Fibroblast of lung (primary cell): ENCODE measurements around the gene DUS2. TPM values are rescaled to one million over a fixed set of nuclear protein-coding genes. Genes with fewer than 3 reads are reported as not detected.
A peak's percentile ranks its signal among the peaks of the same experiment; 100 is the strongest.

Experiments
- DNase-seq, 2 donors: peaks; one replicate each; pipeline versions ENCODE4 v3.0.0 to v3.0.0-alpha.2; 2010; ENCODE audit warnings: low read depth in 2 of 2
- H2AFZ ChIP-seq: 2 replicates; pipeline ENCODE4 v1.5.1; 2012; ENCODE audit warnings: low read length, control low read depth, inconsistent platforms
- H3K27ac ChIP-seq: 2 replicates; pipeline ENCODE4 v1.5.1; 2011; ENCODE audit warnings: low read length, control low read depth; ENCODE audit not compliant: insufficient read depth
- H3K27me3 ChIP-seq: 2 replicates; pipeline ENCODE4 v1.5.1; 2011; ENCODE audit warnings: mild to moderate bottlenecking, low read length; ENCODE audit not compliant: control insufficient read depth, insufficient read depth
- H3K36me3 ChIP-seq: 2 replicates; pipeline ENCODE4 v1.5.1; 2011; ENCODE audit warnings: low read length; ENCODE audit not compliant: control insufficient read depth, insufficient read depth
- H3K4me1 ChIP-seq: 2 replicates; pipeline ENCODE4 v1.5.1; 2011; ENCODE audit warnings: low read length; ENCODE audit not compliant: control insufficient read depth, insufficient read depth; ENCODE audit errors: extremely low read depth
- H3K4me2 ChIP-seq: 2 replicates; pipeline ENCODE4 v1.5.1; 2011; ENCODE audit warnings: low read length, control low read depth; ENCODE audit not compliant: insufficient read depth; ENCODE audit errors: extremely low read depth
- H3K4me3 ChIP-seq, 4 experiments: fragments of 200-600 bp in 1 of 4; sonication (generic) in 1 of 4; replicated peaks in 1 of 4; 2 replicates each; pipeline ENCODE4 v1.5.1; 2011 to 2016; ENCODE audit warnings: low read length in 4 of 4, low read depth in 3 of 4, mild to moderate bottlenecking in 3 of 4, control low read depth in 2 of 4, inconsistent platforms in 1 of 4, mixed read lengths in 1 of 4; ENCODE audit not compliant: insufficient read depth in 1 of 4; ENCODE audit errors: control extremely low read depth in 1 of 4
- H3K79me2 ChIP-seq: 2 replicates; pipeline ENCODE4 v1.5.1; 2012; ENCODE audit warnings: mild to moderate bottlenecking, low read length, inconsistent platforms; ENCODE audit not compliant: control insufficient read depth, insufficient read depth
- H3K9ac ChIP-seq: 2 replicates; pipeline ENCODE4 v1.5.1; 2011; ENCODE audit warnings: mild to moderate bottlenecking, low read length, control low read depth; ENCODE audit not compliant: insufficient read depth
- H3K9me3 ChIP-seq: 2 replicates; pipeline ENCODE4 v1.5.1; 2012; ENCODE audit warnings: low read depth, low read length; ENCODE audit not compliant: control insufficient read depth, insufficient read depth
- H4K20me1 ChIP-seq: 2 replicates; pipeline ENCODE4 v1.5.1; 2011; ENCODE audit warnings: low read length; ENCODE audit not compliant: control insufficient read depth, insufficient read depth; ENCODE audit errors: extremely low read depth
- EZH2 ChIP-seq: IDR thresholded peaks from 2 replicates; pipeline ENCODE4 v1.5.1; 2012; ENCODE audit warnings: low read length, control low read depth, mild to moderate bottlenecking; ENCODE audit errors: missing control alignments
- polyA plus RNA-seq, 2 donors: library from polyadenylated mRNA; depleted of rRNA in 1 of 2; stranded (reverse) in 1 of 2; unstranded in 1 of 2; fragments of >200 nt; gene quantifications; 2 replicates each; pipeline ENCODE4 v1.2.1, GENCODE V29; 2011 to 2012; ENCODE audit warnings: missing spikeins in 1 of 2
- total RNA-seq: library from RNA; depleted of rRNA; stranded (reverse); fragments of >200 nt; gene quantifications from 2 replicates; pipeline ENCODE4 v1.2.1, GENCODE V29; 2014
- TF ChIP-seq, protein P1 (sequence below), 2 donors: IDR thresholded peaks in 1 of 2; conservative IDR thresholded peaks in 1 of 2; 1 replicate in 1 of 2; 2 replicates in 1 of 2; pipeline ENCODE4 v1.5.1; 2011 to 2012; ENCODE audit warnings: low read length in 2 of 2, control low read depth in 1 of 2, inconsistent platforms in 1 of 2, low read depth in 1 of 2, mild to moderate bottlenecking in 1 of 2

Gene DUS2
- total and polyA plus RNA-seq, 2 donors (not counting 1 experiment from before 2014, with no cell fraction given), result 10.2 to 16.8 TPM

DNA sequence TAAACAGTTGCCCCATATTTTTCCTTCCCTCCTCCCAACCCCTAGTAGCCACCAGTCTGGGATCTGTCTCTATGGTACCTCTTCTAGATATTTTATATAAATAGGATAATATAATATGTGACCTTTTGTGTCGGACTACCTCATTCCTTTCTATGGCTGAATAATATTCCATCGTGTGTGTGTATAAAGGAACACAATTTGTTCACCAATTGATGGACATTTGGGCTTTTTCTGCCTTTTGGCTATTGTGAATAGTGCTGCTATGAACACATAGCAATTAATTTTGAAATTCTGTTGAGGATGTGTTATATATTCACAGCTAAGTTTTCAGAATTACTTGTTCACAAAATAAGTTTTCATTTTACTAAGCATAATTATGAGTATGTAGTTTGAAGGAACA lies 64.6 kb downstream of the DUS2 start:
- no peak for DNase-seq
- no peaks in the 10 kb centered on the region for H3K36me3 ChIP-seq
- no peaks in the 10 kb centered on the region for H3K27me3 ChIP-seq
- H3K4me1 ChIP-seq, result peaks cover 9% of the 10 kb centered on the region
- no peak overlapping the region for H3K27ac ChIP-seq
- H3K9ac ChIP-seq, result no peak overlapping the region
- no peak overlapping the region for H2AFZ ChIP-seq
- peaks cover 1% of the 10 kb centered on the region for H4K20me1 ChIP-seq
- peak overlapping the region in 3 of 4 experiments; percentile 71 to 88 (median 76) for H3K4me3 ChIP-seq
- H3K4me2 ChIP-seq, result peak overlapping the region; percentile 97
- TF ChIP-seq EZH2, result no peak
- TF ChIP-seq, protein P1, sequence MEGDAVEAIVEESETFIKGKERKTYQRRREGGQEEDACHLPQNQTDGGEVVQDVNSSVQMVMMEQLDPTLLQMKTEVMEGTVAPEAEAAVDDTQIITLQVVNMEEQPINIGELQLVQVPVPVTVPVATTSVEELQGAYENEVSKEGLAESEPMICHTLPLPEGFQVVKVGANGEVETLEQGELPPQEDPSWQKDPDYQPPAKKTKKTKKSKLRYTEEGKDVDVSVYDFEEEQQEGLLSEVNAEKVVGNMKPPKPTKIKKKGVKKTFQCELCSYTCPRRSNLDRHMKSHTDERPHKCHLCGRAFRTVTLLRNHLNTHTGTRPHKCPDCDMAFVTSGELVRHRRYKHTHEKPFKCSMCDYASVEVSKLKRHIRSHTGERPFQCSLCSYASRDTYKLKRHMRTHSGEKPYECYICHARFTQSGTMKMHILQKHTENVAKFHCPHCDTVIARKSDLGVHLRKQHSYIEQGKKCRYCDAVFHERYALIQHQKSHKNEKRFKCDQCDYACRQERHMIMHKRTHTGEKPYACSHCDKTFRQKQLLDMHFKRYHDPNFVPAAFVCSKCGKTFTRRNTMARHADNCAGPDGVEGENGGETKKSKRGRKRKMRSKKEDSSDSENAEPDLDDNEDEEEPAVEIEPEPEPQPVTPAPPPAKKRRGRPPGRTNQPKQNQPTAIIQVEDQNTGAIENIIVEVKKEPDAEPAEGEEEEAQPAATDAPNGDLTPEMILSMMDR (conservative IDR thresholded peaks at IDR 0.05 in 1 of 2, IDR thresholded peaks at IDR 0.05 in 1 of 2; ENCODE audit: low read depth in 1 of 2, low read length in 2 of 2), result no peak
- peaks cover 56% of the 10 kb centered on the region for H3K79me2 ChIP-seq
- no peaks in the 10 kb centered on the region for H3K9me3 ChIP-seq

DNA sequence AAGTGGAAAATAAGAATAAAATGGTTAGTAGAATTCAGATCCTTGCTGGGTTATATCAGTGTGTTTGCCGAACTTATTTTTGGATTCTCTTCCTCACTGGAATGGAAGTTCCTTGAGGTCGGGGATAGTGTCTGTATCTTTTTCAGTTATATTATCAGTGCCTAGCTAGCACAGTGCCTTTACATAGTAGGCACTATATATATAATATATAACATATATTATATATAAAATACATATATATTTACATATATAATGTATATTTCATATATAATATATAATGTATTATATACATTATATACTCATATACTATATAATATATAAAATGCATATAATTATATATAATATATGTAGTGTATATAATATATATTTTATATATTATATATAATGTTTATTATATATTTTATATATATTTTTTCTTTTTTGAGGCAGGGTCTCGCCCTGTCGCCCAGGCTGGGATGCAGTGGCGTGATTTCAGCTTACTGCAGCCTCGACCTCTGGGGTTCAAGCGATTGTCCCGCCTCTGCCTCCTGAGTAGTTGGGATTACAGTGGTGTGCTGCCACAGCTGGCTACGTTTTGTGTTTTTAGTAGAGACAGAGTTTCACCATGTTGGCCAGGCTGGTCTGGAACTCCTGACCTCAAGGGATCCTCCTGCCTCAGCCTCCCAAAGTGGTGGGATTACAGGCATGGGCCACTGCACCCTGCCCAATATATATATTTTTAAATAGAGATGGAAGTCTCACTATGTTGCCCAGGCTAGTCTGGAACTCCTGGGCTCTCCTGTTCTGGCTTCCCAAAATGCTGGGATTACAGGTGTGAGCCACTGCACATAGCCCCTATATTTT lies 65.3 kb downstream of the DUS2 start:
- no peak overlapping the region for H3K27ac ChIP-seq
- no peak overlapping the region for H2AFZ ChIP-seq
- DNase-seq, result no peak
- H3K4me1 ChIP-seq, result peaks cover 9% of the 10 kb centered on the region
- no peaks in the 10 kb centered on the region for H3K27me3 ChIP-seq
- H3K36me3 ChIP-seq, result no peaks in the 10 kb centered on the region
- no peaks in the 10 kb centered on the region for H3K9me3 ChIP-seq
- H3K79me2 ChIP-seq, result peaks cover 61% of the 10 kb centered on the region
- no peak for TF ChIP-seq EZH2
- TF ChIP-seq, protein P1 (conservative IDR thresholded peaks at IDR 0.05 in 1 of 2, IDR thresholded peaks at IDR 0.05 in 1 of 2; ENCODE audit: low read depth in 1 of 2, low read length in 2 of 2), result no peak
- H3K4me2 ChIP-seq, result no peak overlapping the region
- H4K20me1 ChIP-seq, result peaks cover 1% of the 10 kb centered on the region
- H3K4me3 ChIP-seq, result no peak overlapping the region
- H3K9ac ChIP-seq, result no peak overlapping the region

DNA sequence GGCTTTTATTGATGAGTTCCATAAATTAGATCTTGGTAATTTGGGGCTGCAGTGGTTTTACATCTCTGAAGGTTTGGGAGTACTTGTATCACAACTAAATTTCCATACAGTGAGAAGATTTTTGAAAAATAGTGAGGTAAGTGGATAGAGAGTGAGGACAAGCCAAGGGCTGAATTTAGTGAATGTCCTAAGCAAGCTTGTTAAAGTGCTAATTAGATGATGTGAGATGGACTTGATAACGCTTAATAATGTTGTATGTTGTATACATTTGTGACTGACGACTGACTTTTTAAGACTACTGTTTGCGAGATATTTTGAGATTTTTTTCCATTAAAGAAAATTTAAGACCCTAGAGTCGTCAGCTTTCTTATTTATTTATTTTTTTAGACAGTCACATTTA lies 66.0 kb downstream of the DUS2 start:
- Histone ChIP-seq H3K79me2 (peaks cover 67% of the 10 kb centered on the region), H4K20me1 (peaks cover 1% of the 10 kb centered on the region)
- DNase-seq, result no peak

More for the DNA sequence above, 66.0 kb downstream of the DUS2 start:
- Histone ChIP-seq H2AFZ (no peak overlapping the region), H3K36me3 (no peaks in the 10 kb centered on the region), H3K4me1 (peaks cover 5% of the 10 kb centered on the region), H3K9ac (no peak overlapping the region), H3K4me2 (no peak overlapping the region), H3K9me3 (no peaks in the 10 kb centered on the region), H3K27ac (no peak overlapping the region), H3K4me3 (no peak overlapping the region), H3K27me3 (no peaks in the 10 kb centered on the region)
- no peak for TF ChIP-seq EZH2
- TF ChIP-seq, protein P1 (conservative IDR thresholded peaks at IDR 0.05 in 1 of 2, IDR thresholded peaks at IDR 0.05 in 1 of 2; ENCODE audit: low read depth in 1 of 2, low read length in 2 of 2), result no peak
